Natural killer cell treated with Interleukin-12 subunit alpha and Interleukin-12 subunit beta and Interleukin-15 and Interleukin-18, amount 100 ng/mL, for 72 hours (primary cell): Measurements from ENCODE around the gene SMAD4. TPM values are rescaled to one million over a fixed set of nuclear protein-coding genes. Genes with fewer than 3 reads are reported as not detected.
"Not testable (repeated sequence)": the region's sequence is repeated elsewhere in the genome, so short reads cannot be mapped to it uniquely, and the experiment has no call there.

Experiments used
- ATAC-seq, 2 donors: fragments of 150-1000 bp; cut with Tn5 transposase in 1 of 2; sonication (Bioruptor Pico), chemical (Tn5 transposase) in 1 of 2; 2 replicates each; pipeline ENCODE4 v1.10.0; 2021
- DNase-seq: peaks from one replicate; pipeline ENCODE4 v3.0.0; 2022; ENCODE audit warnings: low spot score
- H3K27ac Mint-ChIP-seq, 2 donors: 1 replicate in 1 of 2; 2 replicates in 1 of 2; pipeline ENCODE4 v1.8.0; 2022; ENCODE audit warnings: mixed read lengths in 2 of 2, mild to moderate bottlenecking in 1 of 2, moderate library complexity in 1 of 2
- H3K27me3 Mint-ChIP-seq, 2 donors: 1 replicate in 1 of 2; 2 replicates in 1 of 2; pipeline ENCODE4 v1.8.0; 2022; ENCODE audit warnings: mixed read lengths in 2 of 2
- H3K36me3 Mint-ChIP-seq: one replicate; pipeline ENCODE4 v1.8.0; 2022; ENCODE audit warnings: mixed read lengths
- H3K4me1 Mint-ChIP-seq, 2 donors: 1 replicate in 1 of 2; 2 replicates in 1 of 2; pipeline ENCODE4 v1.8.0; 2022; ENCODE audit warnings: low read depth in 2 of 2, mixed read lengths in 2 of 2, mild to moderate bottlenecking in 1 of 2
- H3K4me3 Mint-ChIP-seq: one replicate; pipeline ENCODE4 v1.8.0; 2022; ENCODE audit warnings: mixed read lengths
- H3K9me3 Mint-ChIP-seq: 2 replicates; pipeline ENCODE4 v1.8.0; 2022; ENCODE audit warnings: mixed read lengths
- total RNA-seq, 2 donors: library from RNA; stranded (reverse); gene quantifications; one replicate each; pipeline ENCODE4 v1.2.3, GENCODE V29; 2022

SMAD4 gene
- 10 to 100 TPM; 64.2 to 67.3 TPM for total RNA-seq

- ATAC-seq = peak; percentile 91 to 93
- H3K27ac Mint-ChIP-seq = peak within 1 kb of the TSS; percentile 93 to 95
- H3K9me3 Mint-ChIP-seq = no peaks in the 10 kb centered on the region
- H3K4me1 Mint-ChIP-seq = peaks cover 43 to 51% of the 10 kb centered on the region in 2 donors
- peak; percentile 99 for DNase-seq
- H3K36me3 Mint-ChIP-seq = peaks cover 14% of the 10 kb centered on the region
- peak within 1 kb of the TSS; percentile 98 for H3K4me3 Mint-ChIP-seq
- no peaks in the 10 kb centered on the region for H3K27me3 Mint-ChIP-seq
Observed at GRCh38 chr18:51029694-51030536, at the start of gene SMAD4. Gene SMAD4 (plus strand): TSS chr18:51030213. CDS start chr18:51047047, 16,834 bp downstream.

GRCh38 chr18:50981381-50981780, 48.6 kb upstream of the SMAD4 start:
- no peak for ATAC-seq
- peaks cover 6 to 10% of the 10 kb centered on the region in 2 donors for H3K4me1 Mint-ChIP-seq
- H3K4me3 Mint-ChIP-seq = no peak overlapping the region
- H3K36me3 Mint-ChIP-seq = peaks cover 22% of the 10 kb centered on the region
- no peak overlapping the region for H3K27ac Mint-ChIP-seq
- H3K27me3 Mint-ChIP-seq = no peaks in the 10 kb centered on the region
- H3K9me3 Mint-ChIP-seq = peaks cover 2% of the 10 kb centered on the region
- DNase-seq = no peak

DNA sequence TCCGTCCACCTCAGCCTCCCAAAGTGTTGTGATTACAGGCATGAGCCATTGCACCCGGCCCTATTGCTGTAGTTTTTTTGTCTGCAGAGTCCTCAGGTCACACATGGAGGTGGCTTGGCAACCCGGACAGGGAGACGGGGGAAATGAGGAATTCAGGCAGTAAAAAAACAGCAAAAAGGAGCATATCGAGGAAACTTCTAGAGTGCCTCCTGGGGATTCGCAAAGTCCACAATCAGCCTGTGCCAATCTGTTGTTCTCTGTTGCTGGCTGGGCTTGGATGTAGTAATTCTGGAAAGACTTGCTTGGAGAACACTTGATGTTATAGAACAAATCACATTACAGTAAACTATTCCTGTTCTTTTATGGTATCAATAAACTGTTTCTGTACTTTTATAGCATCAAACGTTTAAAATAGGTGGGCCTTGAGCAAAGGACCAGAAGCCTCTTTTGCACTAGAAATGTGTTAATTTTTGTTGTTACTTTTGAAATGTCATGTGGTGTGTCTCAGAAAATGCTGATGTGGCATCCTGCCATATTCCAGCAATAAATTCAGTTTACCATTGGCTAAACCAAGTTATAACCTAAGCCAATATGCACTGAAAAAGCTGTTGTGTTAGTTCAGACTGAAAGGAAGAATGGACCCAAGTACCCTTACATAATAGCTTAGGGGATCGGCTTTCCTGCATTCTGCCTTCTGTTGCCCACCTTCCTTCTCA, 47.8 kb upstream of the SMAD4 start:
- peaks cover 15% of the 10 kb centered on the region for H3K36me3 Mint-ChIP-seq
- no peak for DNase-seq
- H3K9me3 Mint-ChIP-seq = peaks cover 2% of the 10 kb centered on the region
- H3K27ac Mint-ChIP-seq = no peak overlapping the region
- H3K27me3 Mint-ChIP-seq = no peaks in the 10 kb centered on the region
- no peak for ATAC-seq
- no peak overlapping the region for H3K4me3 Mint-ChIP-seq
- H3K4me1 Mint-ChIP-seq = peaks cover 9 to 10% of the 10 kb centered on the region in 2 donors

GRCh38 chr18:50982802-50983179, 47.2 kb upstream of the SMAD4 start:
- ATAC-seq = no peak

GRCh38 chr18:50986360-50987087, 43.5 kb upstream of the SMAD4 start:
- Mint-ChIP-seq H3K9me3 (no peaks in the 10 kb centered on the region), H3K36me3 (no peaks in the 10 kb centered on the region), H3K27ac (no peak overlapping the region), H3K4me1 (peaks cover 5 to 7% of the 10 kb centered on the region in 2 donors), H3K4me3 (no peak overlapping the region), H3K27me3 (no peaks in the 10 kb centered on the region)
- no peak for DNase-seq
- no peak for ATAC-seq

More at GRCh38 chr18:50982802-50983179, 47.2 kb upstream of the SMAD4 start:
- H3K36me3 Mint-ChIP-seq = peaks cover 11% of the 10 kb centered on the region
- H3K27me3 Mint-ChIP-seq = no peaks in the 10 kb centered on the region
- H3K4me1 Mint-ChIP-seq = peaks cover 9 to 10% of the 10 kb centered on the region in 2 donors
- no peak overlapping the region for H3K27ac Mint-ChIP-seq
- no peak for DNase-seq
- peaks cover 2% of the 10 kb centered on the region for H3K9me3 Mint-ChIP-seq
- H3K4me3 Mint-ChIP-seq = no peak overlapping the region

- DNase-seq (no peak), ATAC-seq (no peak)
- Mint-ChIP-seq H3K36me3 (no peaks in the 10 kb centered on the region), H3K9me3 (no peaks in the 10 kb centered on the region), H3K4me3 (no peak overlapping the region), H3K27me3 (no peaks in the 10 kb centered on the region), H3K27ac (no peak overlapping the region), H3K4me1 (peaks cover 5 to 10% of the 10 kb centered on the region in 2 donors)
Observed at GRCh38 chr18:50987261-50987660, 42.8 kb upstream of the SMAD4 start.

DNA sequence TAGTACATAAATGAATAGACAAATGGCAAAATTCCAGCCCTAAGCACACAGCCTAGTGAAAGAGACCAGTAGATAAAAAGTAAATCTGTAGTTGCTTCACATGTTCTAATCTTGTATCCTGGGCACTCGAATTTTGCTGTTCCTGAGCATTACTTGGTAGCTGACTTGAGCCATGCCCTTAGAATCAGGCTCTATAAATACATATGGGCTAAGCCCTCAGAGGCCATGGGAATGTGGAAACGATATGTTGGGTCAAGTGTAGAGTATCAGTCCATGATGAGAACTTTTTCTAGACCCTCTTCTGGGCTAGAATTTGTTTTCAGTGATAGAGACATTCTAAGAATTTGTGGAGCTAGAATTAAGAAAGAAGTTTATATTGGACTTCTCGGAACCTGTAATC, 40.3 kb upstream of the SMAD4 start:
- Mint-ChIP-seq H3K4me1 (peaks cover 2 to 5% of the 10 kb centered on the region in 2 donors), H3K27ac (no peak overlapping the region), H3K9me3 (no peaks in the 10 kb centered on the region), H3K27me3 (no peaks in the 10 kb centered on the region), H3K36me3 (no peaks in the 10 kb centered on the region), H3K4me3 (no peak overlapping the region)
- DNase-seq (no peak), ATAC-seq (no peak)

- Mint-ChIP-seq H3K9me3 (no peaks in the 10 kb centered on the region), H3K27me3 (no peaks in the 10 kb centered on the region), H3K4me1 (peaks cover 0 to 5% of the 10 kb centered on the region in 2 donors), H3K4me3 (no peak overlapping the region), H3K27ac (no peak overlapping the region), H3K36me3 (no peaks in the 10 kb centered on the region)
- DNase-seq (no peak), ATAC-seq (no peak)
Observed at GRCh38 chr18:50992351-50992762, 37.7 kb upstream of the SMAD4 start.

DNA sequence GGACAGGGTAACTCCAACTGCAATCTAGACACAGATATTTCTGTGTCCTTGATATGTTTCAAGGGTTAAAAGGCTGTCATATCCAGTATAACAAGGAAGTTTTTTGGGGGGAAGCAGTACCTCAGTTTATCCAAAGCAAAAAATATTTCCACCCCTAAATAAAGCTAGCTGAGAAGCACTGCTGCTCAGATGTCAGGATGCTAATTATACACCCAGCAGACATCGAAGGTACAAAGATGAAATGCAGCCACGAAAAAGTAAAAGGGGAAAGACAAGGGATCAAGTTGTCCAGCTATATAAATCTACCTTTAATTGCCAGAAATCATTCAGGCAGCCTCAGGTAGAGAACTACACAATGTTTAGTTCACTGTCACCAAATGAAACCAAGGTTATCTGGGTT, 36.0 kb upstream of the SMAD4 start:
- ATAC-seq = no peak
- H3K27ac Mint-ChIP-seq = no peak overlapping the region

DNA sequence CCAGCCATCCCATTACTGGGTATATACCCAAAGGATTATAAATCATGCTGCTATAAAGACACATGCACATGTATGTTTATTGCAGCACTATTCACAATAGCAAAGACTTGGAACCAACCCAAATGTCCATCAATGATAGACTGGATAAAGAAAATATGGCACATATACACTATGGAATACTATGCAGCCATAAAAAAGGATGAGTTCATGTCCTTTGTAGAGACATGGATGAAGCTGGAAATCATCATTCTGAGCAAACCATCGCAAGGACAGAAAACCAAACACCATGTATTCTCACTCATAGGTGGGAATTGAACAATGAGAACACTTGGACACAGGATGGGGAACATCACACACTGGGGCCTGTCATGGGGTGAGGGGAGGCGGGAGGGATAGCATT, 26.8 kb upstream of the SMAD4 start:
- not testable (repeated sequence) for H3K4me1 Mint-ChIP-seq, H3K36me3 Mint-ChIP-seq

More for the DNA sequence above, 36.0 kb upstream of the SMAD4 start:
- Mint-ChIP-seq H3K4me3 (no peak overlapping the region), H3K36me3 (no peaks in the 10 kb centered on the region), H3K9me3 (no peaks in the 10 kb centered on the region), H3K4me1 (peaks cover 0 to 5% of the 10 kb centered on the region in 2 donors), H3K27me3 (no peaks in the 10 kb centered on the region)
- DNase-seq = no peak

GRCh38 chr18:51006061-51006818, 23.8 kb upstream of the SMAD4 start:
- Mint-ChIP-seq H3K27me3 (no peaks in the 10 kb centered on the region), H3K27ac (no peak overlapping the region), H3K4me1 (no peaks in the 10 kb centered on the region), H3K9me3 (no peaks in the 10 kb centered on the region), H3K4me3 (no peak overlapping the region), H3K36me3 (no peaks in the 10 kb centered on the region)
- ATAC-seq = no peak
- DNase-seq = no peak

More for the DNA sequence above, 26.8 kb upstream of the SMAD4 start:
- not testable (repeated sequence) for H3K9me3 Mint-ChIP-seq, H3K27ac Mint-ChIP-seq, H3K4me3 Mint-ChIP-seq, H3K27me3 Mint-ChIP-seq, ATAC-seq, DNase-seq

- Mint-ChIP-seq H3K9me3 (no peaks in the 10 kb centered on the region), H3K27me3 (no peaks in the 10 kb centered on the region), H3K36me3 (no peaks in the 10 kb centered on the region), H3K4me3 (no peak overlapping the region), H3K27ac (no peak overlapping the region), H3K4me1 (no peaks in the 10 kb centered on the region)
- ATAC-seq = no peak
- DNase-seq = no peak
Observed at GRCh38 chr18:51006948-51007789, 22.8 kb upstream of the SMAD4 start.
